Activated CD8-positive, alpha-beta memory T cell treated with anti-CD3 and anti-CD28 coated beads for 24 hours (primary cell): ENCODE results near the gene MYO6.
"Not testable (repeated sequence)": the region's sequence is repeated elsewhere in the genome, so short reads cannot be mapped to it uniquely, and the experiment has no call there.

Experiments used
- DNase-seq: peaks from one replicate; pipeline ENCODE4 v3.0.0-alpha.2; 2020

MYO6 gene

DNA sequence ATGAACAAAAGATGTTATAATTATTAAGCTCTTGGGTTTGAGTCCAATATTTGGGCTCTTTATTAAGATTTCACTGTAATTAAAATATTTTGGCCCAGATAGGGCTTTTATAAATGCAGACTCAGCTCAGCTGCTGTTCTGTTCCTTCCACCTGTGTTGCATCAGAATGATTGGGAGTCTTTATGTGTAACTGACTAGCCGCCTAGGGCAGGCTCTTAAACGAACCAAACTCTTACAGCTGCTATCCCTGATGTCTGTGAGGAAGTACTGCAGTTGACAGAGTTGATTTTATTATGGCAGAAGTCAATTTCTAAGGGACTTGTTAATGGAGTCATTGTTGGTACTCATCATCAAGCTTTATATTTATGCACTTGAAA, 144.7 kb downstream of the MYO6 start:
- no peak for DNase-seq

DNA sequence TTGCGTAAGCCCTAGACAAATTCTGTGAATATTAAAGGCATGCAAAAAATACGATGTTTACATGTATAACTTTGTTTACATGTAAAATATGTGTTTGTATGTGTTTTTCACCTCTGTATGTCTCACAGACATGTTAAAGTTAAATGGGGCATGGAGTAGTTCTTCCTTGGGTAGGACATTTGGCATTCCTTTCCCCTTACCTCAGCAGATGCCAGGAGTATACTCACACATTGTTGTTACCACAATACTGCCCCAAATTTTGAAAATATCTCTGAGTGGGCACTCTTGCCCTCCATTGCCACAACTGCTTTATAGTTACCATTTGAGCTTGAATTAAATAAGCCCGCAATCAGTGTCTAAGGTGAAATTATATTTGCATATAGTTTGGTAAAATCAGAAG, 147.5 kb downstream of the MYO6 start:
- no peak for DNase-seq

DNA sequence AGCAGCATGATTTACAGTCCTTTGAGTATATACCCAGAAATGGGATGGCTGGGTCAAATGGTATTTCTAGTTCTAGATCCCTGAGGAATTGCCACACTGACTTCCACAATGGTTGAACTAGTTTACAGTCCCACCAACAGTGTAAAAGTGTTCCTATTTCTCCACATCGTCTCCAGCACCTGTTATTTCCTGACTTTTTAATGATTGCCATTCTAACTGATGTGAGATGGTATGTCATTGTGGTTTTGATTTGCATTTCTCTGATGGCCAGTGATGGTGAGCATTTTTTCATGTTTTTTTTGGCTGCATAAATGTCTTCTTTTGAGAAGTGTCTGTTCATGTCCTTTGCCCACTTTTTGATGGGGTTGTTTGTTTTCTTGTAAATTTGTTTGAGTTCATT, 151.2 kb downstream of the MYO6 start:
- DNase-seq, result not testable (repeated sequence)

DNA sequence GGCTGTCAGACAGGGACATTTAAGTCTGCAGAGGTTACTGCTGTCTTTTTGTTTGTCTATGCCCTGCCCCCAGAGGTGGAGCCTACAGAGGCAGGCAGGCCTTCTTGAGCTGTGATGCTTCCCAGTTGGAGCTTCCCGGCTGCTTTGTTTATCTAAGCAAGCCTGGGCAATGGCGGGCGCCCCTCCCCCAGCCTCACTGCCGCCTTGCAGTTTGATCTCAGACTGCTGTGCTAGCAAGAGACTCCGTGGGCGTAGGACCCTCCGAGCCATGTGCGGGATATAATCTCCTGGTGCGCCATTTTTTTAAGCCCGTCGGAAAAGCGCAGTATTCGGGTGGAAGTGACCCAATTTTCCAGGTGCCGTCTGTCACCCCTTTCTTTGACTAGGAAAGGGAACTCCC, 156.1 kb downstream of the MYO6 start:
- not testable (repeated sequence) for DNase-seq

DNA sequence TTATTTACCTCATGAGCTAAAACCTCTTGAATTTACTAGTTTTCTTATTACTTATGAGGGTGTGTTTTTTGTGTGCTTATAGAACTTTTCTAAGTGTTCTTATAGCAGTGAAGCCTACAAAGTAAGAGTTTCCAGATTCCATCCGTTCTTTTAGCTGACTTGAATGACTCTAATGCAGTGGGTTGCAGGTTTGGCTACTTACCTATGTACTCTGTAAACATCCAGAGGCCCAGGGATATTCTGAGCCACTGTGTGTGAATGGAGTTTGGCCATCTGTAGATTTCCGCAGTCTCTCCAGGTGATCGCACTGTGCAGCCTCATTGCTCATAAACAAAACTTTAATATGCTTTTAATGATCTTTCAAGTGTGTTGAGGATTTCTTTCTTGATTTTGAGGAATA, 157.8 kb downstream of the MYO6 start:
- no peak for DNase-seq

DNA sequence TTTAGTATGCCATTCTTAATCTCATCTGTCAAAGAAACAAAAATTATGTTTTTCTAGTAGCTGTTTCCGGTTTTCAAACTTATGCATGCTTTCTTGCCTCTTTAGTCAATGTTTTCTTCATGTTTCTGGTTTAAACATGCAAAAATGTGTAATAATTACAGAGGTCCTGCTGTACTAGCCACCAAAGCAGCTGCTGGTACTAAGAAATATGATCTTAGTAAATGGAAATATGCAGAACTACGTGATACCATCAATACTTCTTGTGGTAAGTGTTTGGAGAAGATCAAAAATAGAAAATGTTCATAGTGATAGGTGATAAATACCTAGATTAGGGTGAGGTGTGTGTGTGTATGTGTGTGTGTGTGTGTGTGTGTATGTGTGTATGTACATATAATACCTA, 158.4 kb downstream of the MYO6 start:
- DNase-seq, result no peak

DNA sequence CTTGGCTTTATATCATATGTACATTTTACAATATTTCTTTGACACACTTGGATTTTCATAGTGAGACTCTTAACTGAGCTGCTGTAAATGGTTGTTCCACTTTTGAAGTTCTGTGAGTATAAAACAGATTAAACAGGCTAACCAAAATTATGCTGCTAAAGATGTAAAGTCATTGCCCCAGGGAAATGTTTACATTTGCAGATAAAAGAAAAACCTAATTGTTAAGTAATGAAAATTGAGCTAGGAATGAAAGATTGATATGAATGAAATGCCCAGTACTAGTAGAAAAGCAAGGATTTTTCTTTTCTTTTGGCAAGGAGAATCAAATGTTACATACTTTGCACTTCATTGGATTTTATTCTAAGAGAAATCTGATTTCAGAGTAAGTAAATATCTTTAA, 164.0 kb downstream of the MYO6 start:
- DNase-seq, result no peak

DNA sequence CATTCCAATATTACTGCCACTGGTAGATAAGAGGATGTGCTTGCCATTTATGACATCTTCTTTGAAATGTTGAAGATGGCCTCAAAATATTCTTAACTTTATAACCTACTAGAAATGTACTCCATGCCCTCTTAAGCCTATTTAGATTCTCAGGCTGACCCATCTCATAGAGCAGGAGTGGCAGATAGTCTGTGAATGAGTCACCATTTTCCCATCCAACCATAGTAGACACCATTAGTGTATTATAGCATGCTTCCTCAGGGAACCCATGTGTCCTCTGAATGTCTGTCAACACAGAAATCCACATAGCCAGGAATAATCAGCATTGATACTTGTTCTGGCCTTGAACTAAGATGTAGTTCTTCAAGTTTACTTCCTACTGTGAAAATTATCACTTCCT, 173.2 kb downstream of the MYO6 start:
- DNase-seq, result no peak

DNA sequence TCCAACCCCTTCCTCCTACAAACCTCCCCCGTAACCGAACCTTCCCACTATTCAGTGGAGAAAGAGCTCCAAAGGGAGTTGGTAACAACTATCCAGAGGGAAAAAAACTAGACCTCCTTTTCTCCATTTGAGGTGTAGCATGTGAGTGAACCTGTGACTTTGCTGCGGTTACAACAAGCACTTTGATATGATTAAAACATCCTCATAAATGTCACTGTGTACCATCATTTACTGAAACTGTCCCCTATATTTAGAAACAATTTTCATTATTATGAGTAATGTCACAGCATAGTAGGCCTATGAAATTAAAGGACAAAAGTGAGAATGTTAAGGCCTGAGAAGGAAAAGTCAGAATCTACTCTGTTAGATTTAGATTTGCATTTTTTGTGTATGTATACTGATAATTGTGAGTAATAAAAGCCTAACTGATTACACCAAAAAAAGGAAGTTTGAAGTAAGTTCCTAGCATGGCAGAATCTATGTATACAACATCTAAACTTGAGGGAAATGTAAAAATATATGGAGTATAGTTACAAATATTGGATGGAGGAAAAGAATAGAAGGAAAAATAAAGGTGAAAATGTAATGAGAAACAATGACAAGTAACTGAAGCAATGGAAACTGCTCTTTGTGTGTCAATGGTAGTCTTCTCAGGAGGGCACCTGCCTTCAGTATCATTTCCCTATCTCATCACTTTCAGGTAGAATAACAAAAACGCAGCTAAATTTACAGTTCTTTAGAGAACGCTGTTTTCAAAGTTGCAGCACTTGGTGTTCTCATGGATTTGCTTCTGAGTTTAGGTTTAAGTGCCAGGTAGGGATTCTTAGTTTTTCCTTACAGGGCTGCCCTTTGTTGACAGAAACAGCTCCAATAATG, 177.5 kb downstream of the MYO6 start:
- DNase-seq, result no peak

DNA sequence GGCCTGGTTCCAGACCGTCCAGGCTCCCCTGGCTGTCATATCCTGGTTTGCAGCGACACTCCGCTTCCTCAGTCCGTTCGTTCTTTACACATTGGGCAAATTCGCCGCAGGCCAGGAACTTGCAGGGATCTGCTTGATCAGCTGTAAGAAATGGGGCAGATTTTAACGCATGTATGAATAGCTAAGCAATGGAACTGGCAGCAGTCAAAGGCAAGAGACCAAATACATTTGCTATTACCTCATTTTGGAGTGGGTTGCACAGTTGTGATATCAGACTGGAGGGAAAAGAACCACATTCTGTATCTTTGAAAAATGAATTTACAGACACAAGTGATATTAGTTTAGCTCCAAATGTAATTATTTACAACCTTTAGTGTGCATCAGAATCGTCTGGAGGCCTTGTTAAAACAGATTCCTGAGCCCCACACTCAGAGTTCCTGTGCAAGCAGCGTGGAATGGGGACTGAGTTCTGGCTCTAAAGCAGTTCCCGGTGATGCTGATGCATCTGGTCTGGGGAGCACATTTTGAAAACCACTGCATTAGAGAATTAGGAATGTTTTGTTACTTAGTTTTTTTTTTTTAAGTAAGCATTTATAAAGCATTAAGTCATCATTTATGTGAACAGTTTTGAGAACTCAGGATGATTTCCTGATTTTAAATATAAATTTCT, 182.1 kb downstream of the MYO6 start:
- DNase-seq, result no peak

DNA sequence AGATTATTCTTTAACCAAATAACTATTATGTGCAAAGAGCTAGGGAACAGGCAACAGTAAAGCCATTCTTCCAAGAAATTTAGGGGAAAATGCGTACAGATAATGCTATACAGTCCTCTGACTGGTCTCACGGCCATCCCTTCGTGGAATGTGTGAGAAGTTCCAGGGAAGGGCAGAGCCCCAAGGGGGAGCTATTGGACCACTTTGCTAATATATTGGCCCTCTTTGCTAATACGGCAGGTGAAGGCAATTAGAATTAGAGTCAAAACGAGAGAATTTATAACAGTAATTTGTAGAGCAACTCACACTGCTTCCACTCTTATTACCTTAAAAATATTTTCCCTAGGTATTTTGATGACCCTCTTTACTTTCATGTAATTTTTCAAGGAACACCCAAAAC, 183.0 kb downstream of the MYO6 start:
- DNase-seq, result no peak

DNA sequence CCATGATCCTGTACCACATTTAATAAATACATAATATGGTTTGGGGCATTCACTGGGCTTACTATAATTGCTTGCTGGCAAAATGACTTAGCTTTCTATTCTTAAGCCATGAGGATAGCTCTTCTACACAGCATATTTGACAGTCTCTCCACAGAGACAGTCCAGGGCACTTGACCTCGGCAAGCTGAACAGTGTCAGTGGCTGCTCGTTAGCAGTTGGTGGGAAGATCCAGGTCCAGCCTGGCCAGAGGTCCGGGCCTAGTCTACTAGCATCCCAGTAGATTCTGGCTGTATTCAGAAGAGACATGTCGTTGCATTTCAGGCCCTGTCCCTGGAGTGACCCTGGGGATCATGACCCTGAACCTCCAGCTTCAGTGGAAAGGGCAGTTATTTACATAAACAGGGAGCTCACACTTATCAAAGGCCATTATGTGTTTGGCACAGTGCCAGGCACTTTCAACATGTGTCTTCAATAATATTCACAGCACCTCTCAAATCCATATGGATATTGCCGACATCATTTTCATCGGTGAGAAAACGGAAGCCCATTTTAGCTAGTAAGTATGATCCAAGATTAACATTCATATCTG, 184.4 kb downstream of the MYO6 start:
- no peak for DNase-seq

DNA sequence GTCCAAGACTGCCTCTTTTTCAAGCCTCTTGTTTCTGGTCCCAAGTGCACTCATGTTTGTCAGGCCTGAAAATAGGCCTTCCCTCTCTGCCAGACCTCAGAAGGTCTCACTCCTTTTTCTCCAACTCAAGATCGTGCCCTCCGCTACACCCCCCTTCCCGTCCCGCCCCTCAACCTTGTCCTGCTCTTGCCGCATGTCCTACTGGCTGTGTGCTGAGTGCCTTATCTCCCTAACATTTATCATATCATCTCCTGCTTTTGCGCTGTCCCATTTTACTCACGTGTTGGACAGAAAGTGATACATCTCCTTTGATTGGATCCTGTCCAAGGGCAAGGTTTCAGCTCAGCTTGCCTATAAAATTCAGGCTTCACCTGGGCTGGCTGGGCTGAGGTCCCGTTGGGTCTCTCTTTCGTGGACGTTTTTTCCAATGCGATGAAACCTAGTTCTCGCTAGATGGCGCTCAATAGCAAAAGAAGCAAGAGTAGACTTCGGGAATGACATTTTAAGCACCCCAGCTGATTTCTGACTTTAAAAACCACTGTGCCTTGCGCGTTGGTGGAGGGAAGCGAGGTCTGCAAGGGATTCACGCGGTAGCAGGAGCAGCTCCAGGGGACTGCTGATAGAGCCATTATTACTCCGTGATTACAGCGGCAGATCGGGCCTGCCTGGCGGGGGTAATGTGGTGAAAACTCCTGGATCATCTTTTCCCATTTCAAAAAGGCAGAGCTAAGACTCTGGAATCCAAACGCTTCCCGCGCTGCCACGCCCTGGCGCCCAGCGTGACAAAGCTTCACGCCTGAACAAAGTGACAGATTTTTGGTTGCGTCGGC, 185.8 kb downstream of the MYO6 start:
- peak; percentile 59 for DNase-seq

DNA sequence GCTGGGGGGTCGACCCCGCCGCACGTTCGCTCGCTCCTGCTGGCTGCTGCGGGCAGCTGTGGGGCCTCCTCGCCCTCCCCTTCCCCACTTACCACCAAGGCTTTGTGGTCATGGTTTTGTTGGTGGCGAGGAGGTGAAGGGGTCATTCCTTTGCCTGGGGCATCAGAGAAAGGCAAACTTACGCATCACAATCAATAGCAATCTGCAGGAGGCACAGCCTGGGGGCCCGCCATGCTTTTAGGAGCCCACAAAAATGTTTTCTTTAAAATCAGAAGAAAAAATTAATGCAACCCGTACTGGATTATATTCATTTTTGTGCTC, 186.4 kb downstream of the MYO6 start:
- no peak for DNase-seq

DNA sequence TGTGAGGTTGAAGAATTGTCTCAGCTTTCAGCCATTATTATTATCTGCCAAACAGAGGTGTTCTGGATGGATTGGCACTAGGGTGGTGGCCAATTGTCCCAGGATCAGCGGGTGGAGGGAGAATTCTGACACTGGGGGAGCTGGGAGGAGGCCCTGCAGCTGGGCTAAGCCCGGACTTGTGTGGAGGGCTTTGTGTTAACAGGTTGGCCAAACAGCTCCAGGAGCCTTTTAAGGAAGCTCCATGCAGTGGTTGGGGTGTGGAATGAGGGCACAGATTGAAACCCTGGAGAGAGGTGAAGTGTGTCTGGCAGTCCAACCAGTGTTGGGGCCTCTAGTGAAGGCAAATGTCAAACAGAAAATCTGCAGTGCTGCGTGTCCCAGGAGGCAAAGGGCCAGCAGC, 187.6 kb downstream of the MYO6 start:
- no peak for DNase-seq

DNA sequence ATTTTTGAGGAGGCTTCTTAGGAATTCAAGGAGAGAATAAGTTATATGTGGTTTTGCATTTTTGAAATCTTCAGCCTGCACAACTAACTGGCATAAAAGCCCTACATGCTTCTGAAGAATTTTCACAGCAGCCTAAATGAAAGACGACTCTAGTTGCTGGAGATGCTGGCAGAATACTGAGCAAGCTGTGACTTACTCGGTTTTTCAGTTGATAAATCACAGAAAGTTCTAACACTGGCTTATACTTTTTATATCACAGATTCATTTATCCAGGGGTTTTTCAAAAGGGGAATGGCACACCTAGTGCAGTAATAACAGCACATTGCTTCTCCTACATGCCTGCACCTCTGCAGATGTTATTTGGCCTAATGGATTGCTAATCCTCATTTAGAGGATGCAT, 188.8 kb downstream of the MYO6 start:
- DNase-seq, result no peak

DNA sequence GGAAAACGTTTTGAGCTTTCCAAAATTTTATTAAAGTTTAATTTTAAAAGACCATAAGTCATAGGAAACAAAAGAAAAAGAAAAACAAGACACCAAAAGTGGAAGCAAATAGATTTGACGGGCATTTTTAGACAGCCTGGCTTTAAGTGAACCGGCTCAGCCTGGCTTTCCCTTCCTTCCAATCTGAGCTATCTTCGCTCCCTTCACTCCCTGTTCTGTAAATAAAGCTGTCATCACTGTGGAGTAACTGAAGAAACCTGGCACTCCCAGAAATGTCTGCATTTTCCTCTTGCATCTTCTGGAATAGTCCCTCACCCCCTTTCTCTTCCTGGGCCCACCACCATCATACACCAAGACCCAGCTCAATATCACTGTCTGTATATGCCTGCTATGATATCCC, 191.5 kb downstream of the MYO6 start:
- DNase-seq, result no peak

DNA sequence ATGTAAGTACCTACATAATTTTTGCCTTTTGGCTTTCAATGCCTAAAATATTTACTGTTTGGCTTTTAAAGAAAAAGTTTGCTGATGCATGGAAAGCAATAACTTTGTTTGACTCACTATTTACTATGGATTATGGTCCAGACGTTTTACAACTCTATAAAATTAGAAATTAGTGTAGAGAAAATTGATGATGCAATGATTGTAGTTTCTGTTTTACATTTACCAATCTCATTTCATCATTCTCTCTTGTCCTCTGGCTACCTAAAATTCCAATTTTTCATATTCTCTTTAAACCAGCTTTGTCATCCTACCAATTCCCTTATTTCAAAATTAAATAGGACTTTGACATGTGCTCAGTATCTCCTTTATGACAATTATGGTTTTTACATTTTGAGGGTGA, 192.5 kb downstream of the MYO6 start:
- DNase-seq, result no peak

DNA sequence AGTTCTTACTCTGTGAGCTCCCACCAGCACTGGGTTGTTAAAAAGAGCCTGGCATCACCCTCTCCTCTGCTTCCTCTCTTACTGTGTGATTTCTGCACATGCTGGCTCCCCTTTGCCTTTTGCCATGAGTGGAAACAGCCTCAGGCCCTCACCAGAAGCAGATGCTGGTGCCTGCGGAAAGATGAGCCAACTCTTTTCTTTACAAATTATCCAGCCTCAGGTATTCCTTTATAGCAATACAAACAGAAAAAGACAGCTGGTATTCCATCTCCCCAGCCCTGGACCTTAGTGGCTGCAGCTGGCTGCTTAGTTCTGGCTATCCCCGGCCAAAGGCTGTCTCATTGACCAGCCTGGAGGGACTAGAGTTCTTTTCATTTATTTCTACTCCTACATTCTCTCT, 194.3 kb downstream of the MYO6 start:
- no peak for DNase-seq

DNA sequence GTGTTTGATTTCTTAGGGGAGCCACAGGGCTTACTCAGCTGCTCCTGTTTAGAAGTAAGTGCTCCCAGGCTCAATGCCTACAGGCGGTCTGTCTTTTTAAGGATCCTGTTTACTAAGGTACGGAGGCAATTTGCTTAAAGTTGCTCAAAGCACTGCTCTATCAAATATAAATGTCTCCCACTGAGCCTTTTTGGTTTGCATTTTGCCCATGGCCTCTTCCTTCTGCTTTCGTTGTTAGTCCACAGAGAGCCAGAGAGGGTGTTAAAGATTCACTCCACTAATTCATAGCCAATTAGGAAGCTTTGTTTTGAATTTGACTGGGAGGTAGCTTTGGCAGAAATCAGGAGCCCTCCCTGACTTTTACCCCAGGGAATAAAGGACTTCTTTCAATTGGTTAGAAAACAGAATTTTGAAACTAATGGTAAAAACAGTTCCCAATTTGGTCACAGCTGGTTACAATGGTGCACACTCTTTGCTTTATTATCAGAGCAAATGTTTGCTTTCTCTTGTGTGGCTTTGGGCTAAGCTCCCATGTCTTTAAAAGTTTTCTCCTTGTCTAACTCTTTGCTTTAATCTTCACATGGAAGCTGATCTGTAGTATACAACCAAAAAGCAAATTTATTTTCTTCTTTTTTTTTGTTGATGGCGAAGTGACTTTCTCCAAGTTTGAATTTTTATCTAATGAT, 197.2 kb downstream of the MYO6 start:
- DNase-seq, result no peak

DNA sequence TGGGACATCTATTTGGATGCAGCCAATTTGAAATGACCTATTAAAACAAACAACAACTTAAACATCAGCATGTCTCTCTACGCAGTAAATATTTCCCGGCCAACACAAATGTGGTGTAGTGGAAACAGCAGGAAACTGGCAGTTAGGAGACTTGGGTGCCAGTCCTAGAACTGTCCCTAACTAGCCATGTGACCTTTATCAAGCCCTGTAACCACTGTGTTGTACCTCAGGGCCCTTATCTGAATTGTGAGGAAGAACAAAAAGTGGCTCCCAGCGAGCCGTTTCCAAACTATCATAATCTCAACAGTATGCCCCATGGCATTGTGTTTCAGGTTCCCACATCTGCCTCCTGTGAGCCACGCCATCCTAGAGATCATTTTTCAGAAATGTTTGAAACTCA, 198.9 kb downstream of the MYO6 start:
- no peak for DNase-seq

DNA sequence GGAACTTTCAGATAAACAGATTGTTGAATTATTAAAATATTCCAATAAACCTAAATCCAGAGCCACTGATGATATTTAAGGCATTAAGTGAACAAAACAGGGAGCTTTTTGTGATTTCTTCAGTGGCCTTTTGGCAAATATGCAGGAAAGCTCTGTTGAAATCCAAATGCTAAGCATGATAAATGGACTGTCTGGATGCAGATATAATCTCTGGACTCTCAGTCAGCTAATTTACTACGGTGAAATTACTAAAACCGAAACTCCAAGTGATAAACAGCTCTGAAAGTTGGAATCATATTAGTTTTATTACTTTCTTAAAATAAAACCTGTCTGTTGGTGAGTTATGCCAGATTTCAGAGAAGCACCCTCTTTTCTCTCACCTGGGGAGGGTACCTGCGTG, 203.1 kb downstream of the MYO6 start:
- no peak for DNase-seq

DNA sequence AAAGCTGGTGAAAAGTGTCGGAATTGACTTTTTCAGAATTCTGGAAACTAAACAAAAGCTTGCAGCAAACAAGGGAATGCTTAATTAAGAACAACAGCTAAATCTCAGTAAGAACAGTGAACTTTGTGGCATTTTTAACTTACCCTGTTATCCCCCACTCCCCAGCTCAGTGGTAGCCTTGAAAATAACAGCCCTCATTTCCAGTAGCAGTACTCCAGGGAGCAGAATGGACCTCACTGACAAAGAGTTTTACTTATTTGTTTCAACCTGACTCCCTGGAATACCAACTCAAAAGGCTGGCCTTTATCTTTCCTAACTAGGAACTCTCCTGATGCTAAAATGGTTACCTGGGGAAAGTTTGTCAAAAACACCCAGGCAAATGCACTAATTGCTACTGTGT, 214.5 kb downstream of the MYO6 start:
- no peak for DNase-seq
